H1 (cell line): ENCODE results near the gene PTCHD1. TPM values are rescaled to one million over a fixed set of nuclear protein-coding genes. Genes with fewer than 3 reads are reported as not detected.
A peak's percentile ranks its signal among the peaks of the same experiment; 100 is the strongest.

Experiments
- CTCF ChIA-PET: fragments of 300-600 bp; sonication (Branson Sonifier 250); formaldehyde crosslinking; loops from one replicate; lab custom pipeline; 2021; ENCODE audit not compliant: partially characterized antibody; lab: Charles Lee
- POLR2A ChIA-PET: fragments of 300-600 bp; sonication (Branson Sonifier 250); formaldehyde crosslinking; loops from one replicate; lab custom pipeline; 2021; ENCODE audit warnings: inconsistent platforms; ENCODE audit not compliant: partially characterized antibody; lab: Charles Lee
- DNase-seq, 2 experiments: peaks; one replicate each; pipeline versions ENCODE4 v3.0.0 to v3.0.0-alpha.2; 2010 to 2022; ENCODE audit warnings: low spot score in 2 of 2, low read depth in 1 of 2, mixed read lengths in 1 of 2
- FAIRE-seq: peaks from 2 replicates; lab custom pipeline; 2011; peaks lifted over from hg19 to GRCh38; lab: Jason Lieb, UNC
- H2AFZ ChIP-seq: 2 replicates; pipeline ENCODE4 v1.8.1; 2012; ENCODE audit warnings: low read length, inconsistent platforms
- H2AK5ac ChIP-seq: 2 replicates; pipeline ENCODE4 v1.6.1; 2013; ENCODE audit warnings: low read depth, low read length
- H2BK120ac ChIP-seq: replicated peaks from 2 replicates; pipeline ENCODE3; 2013; ENCODE audit warnings: low read depth, low read length, inconsistent platforms
- H2BK12ac ChIP-seq: 2 replicates; pipeline ENCODE4 v1.6.1; 2013; ENCODE audit warnings: low read depth, low read length
- H2BK15ac ChIP-seq: 2 replicates; pipeline ENCODE4 v1.6.1; 2013; ENCODE audit warnings: low read length
- H2BK20ac ChIP-seq: 2 replicates; pipeline ENCODE4 v1.6.1; 2013; ENCODE audit warnings: low read length
- H2BK5ac ChIP-seq: 2 replicates; pipeline ENCODE4 v1.6.1; 2013; ENCODE audit warnings: low read depth, low read length
- H3K14ac ChIP-seq: 2 replicates; pipeline ENCODE4 v1.6.1; 2013; ENCODE audit warnings: inconsistent platforms; ENCODE audit not compliant: insufficient read length
- H3K18ac ChIP-seq: 2 replicates; pipeline ENCODE4 v1.6.1; 2013; ENCODE audit warnings: low read length; ENCODE audit errors: extremely low read depth
- H3K23ac ChIP-seq: 2 replicates; pipeline ENCODE4 v1.6.1; 2013; ENCODE audit warnings: inconsistent platforms; ENCODE audit not compliant: insufficient read length
- H3K23me2 ChIP-seq: 2 replicates; pipeline ENCODE4 v1.6.1; 2013; ENCODE audit warnings: low read depth, low read length
- H3K27ac ChIP-seq: 2 replicates; pipeline ENCODE4 v1.6.1; 2011; ENCODE audit warnings: low read depth, low read length, inconsistent platforms
- H3K27me3 ChIP-seq, 4 experiments: replicated peaks in 1 of 4; 1 replicate in 1 of 4; 2 replicates in 3 of 4; pipeline versions ENCODE4 v1.6.1 to v1.8.1; 2011 to 2013; ENCODE audit warnings: low read length in 3 of 4, mild to moderate bottlenecking in 3 of 4, inconsistent platforms in 2 of 4, mixed read lengths in 2 of 4, moderate library complexity in 1 of 4; ENCODE audit not compliant: control insufficient read depth in 3 of 4, insufficient read depth in 3 of 4; ENCODE audit errors: extremely low read depth in 1 of 4
- H3K36me3 ChIP-seq, 4 experiments: 2 replicates each; pipeline versions ENCODE4 v1.6.1 to v1.8.1; 2011 to 2013; ENCODE audit warnings: mild to moderate bottlenecking in 4 of 4, low read length in 3 of 4, moderate library complexity in 2 of 4, control low read depth in 1 of 4, inconsistent platforms in 1 of 4; ENCODE audit not compliant: insufficient read depth in 4 of 4, control insufficient read depth in 2 of 4
- H3K4ac ChIP-seq: replicated peaks from 2 replicates; pipeline ENCODE3; 2013; ENCODE audit warnings: low read length, low read depth, mixed read lengths, inconsistent platforms; ENCODE audit not compliant: insufficient read length
- H3K4me1 ChIP-seq, 4 experiments: replicated peaks in 1 of 4; 1 replicate in 1 of 4; 2 replicates in 3 of 4; pipeline versions ENCODE4 v1.6.1 to v1.8.1; 2011 to 2013; ENCODE audit warnings: low read length in 3 of 4, inconsistent platforms in 2 of 4, mixed read lengths in 1 of 4; ENCODE audit not compliant: insufficient read depth in 4 of 4, control insufficient read depth in 3 of 4
- H3K4me2 ChIP-seq, 2 experiments: 2 replicates each; pipeline versions ENCODE4 v1.6.1 to v1.8.1; 2011 to 2013; ENCODE audit warnings: low read depth in 2 of 2, low read length in 2 of 2, control low read depth in 1 of 2, inconsistent platforms in 1 of 2, mild to moderate bottlenecking in 1 of 2; ENCODE audit not compliant: insufficient read depth in 1 of 2
- H3K4me3 ChIP-seq, 4 experiments: fragments of 200-600, 300-600 bp in 1 of 4; sonication (generic), shearing (Covaris generic), sonication (Bioruptor Twin) in 1 of 4; 2 replicates each; pipeline versions ENCODE4 v1.5.1 to v1.8.1; 2011 to 2016; ENCODE audit warnings: low read length in 4 of 4, low read depth in 3 of 4, control low read depth in 2 of 4, inconsistent platforms in 2 of 4, mild to moderate bottlenecking in 2 of 4, mixed read lengths in 1 of 4, moderate library complexity in 1 of 4; ENCODE audit not compliant: insufficient read depth in 2 of 4; ENCODE audit errors: extremely low read depth in 1 of 4
- H3K56ac ChIP-seq: replicated peaks from 2 replicates; pipeline ENCODE3; 2013; ENCODE audit warnings: low read depth, mild to moderate bottlenecking, mixed read lengths, low read length, inconsistent platforms; ENCODE audit not compliant: insufficient read length
- H3K79me1 ChIP-seq: 2 replicates; pipeline ENCODE4 v1.6.1; 2013; ENCODE audit warnings: low read depth, low read length, control low read depth
- H3K79me2 ChIP-seq, 2 experiments: 2 replicates each; pipeline versions ENCODE4 v1.6.1 to v1.8.1; 2012 to 2013; ENCODE audit warnings: low read length in 2 of 2, mild to moderate bottlenecking in 2 of 2, inconsistent platforms in 1 of 2; ENCODE audit not compliant: insufficient read depth in 2 of 2, control insufficient read depth in 1 of 2
- H3K9ac ChIP-seq, 4 experiments: replicated peaks in 1 of 4; 1 replicate in 1 of 4; 2 replicates in 3 of 4; pipeline versions ENCODE4 v1.6.1 to v1.8.1; 2011 to 2013; ENCODE audit warnings: low read depth in 3 of 4, low read length in 3 of 4, control low read depth in 2 of 4, mild to moderate bottlenecking in 2 of 4, moderate library complexity in 2 of 4, inconsistent platforms in 1 of 4; ENCODE audit errors: extremely low read depth in 1 of 4
- H3K9me3 ChIP-seq, 2 experiments: 2 replicates each; pipeline versions ENCODE4 v1.6.1 to v1.8.1; 2012 to 2013; ENCODE audit warnings: mild to moderate bottlenecking in 2 of 2, moderate library complexity in 2 of 2, control low read depth in 1 of 2, inconsistent platforms in 1 of 2, low read depth in 1 of 2, low read length in 1 of 2, mixed read lengths in 1 of 2; ENCODE audit not compliant: insufficient read depth in 2 of 2
- H4K20me1 ChIP-seq, 2 experiments: replicated peaks in 1 of 2; 2 replicates each; pipeline versions ENCODE3 to v1.8.1; 2011 to 2013; ENCODE audit warnings: inconsistent platforms in 2 of 2, low read length in 2 of 2, mild to moderate bottlenecking in 1 of 2; ENCODE audit not compliant: insufficient read depth in 2 of 2, control insufficient read depth in 1 of 2
- H4K5ac ChIP-seq: 2 replicates; pipeline ENCODE4 v1.6.1; 2013; ENCODE audit warnings: low read length, low read depth, mixed read lengths, inconsistent platforms; ENCODE audit not compliant: insufficient read length
- H4K8ac ChIP-seq: 2 replicates; pipeline ENCODE4 v1.8.0; 2013; ENCODE audit warnings: mild to moderate bottlenecking, moderate library complexity, low read length, inconsistent platforms; ENCODE audit not compliant: insufficient read depth; ENCODE audit errors: extremely low read depth
- H4K91ac ChIP-seq: replicated peaks from 2 replicates; pipeline ENCODE3; 2013; ENCODE audit warnings: low read length, mixed read lengths, inconsistent platforms; ENCODE audit not compliant: insufficient read length
- HDAC2 ChIP-seq, 2 experiments: fragments of 300-600 bp in 1 of 2; sonication (generic) in 1 of 2; IDR thresholded peaks; 2 replicates each; pipeline ENCODE4 v1.6.1; 2011 to 2012; ENCODE audit warnings: low read depth in 2 of 2, low read length in 2 of 2, mild to moderate bottlenecking in 2 of 2, moderate library complexity in 2 of 2, borderline replicate concordance in 1 of 2, inconsistent platforms in 1 of 2
- KDM4A ChIP-seq: IDR thresholded peaks from one replicate; pipeline ENCODE4 v1.7.1; 2012; ENCODE audit warnings: low read depth, mild to moderate bottlenecking, moderate library complexity, low read length, inconsistent platforms; ENCODE audit not compliant: severe bottlenecking
- POU5F1 ChIP-seq: IDR thresholded peaks from 2 replicates; pipeline ENCODE4 v1.6.1; 2011; ENCODE audit warnings: low read depth, mild to moderate bottlenecking, low read length, moderate library complexity
- WGBS, 2 experiments: shearing (Covaris generic) in 1 of 2; methylation state at CpG; one replicate each; pipeline versions ENCODE4 v1.1.6 to v1.1.7; 2013 to 2015; ENCODE audit warnings: low lambda C conversion rate in 2 of 2, mixed read lengths in 2 of 2, inconsistent platforms in 1 of 2, low coverage in 1 of 2, missing lambda C conversion rate in 1 of 2; ENCODE audit not compliant: insufficient replicate concordance in 2 of 2, insufficient coverage in 1 of 2, insufficient read length in 1 of 2; ENCODE audit errors: extremely low coverage in 1 of 2, missing lambda C conversion rate in 1 of 2; 5-methylcytosine and 5-hydroxymethylcytosine counted together
- polyA plus RNA-seq, 7 experiments: library from polyadenylated mRNA; depleted of rRNA in 3 of 7; stranded (reverse) in 5 of 7; unstranded in 2 of 7; fragments of >200 nt in 5 of 7; fragments of 200-250 nt in 2 of 7; gene quantifications; 1 replicate in 5 of 7; 2 replicates in 1 of 7; 4 replicates in 1 of 7; pipeline versions ENCODE4 v1.2.1 to v1.2.3, GENCODE V29; 2011 to 2013; ENCODE audit warnings: missing spikeins in 2 of 7, mixed read lengths in 2 of 7
- total RNA-seq: library from RNA; stranded (reverse); fragmentation: NEBNext Ultra II Directional; extraction: Animal tissue kit (Norgen Biotek cat#: 25700); gene quantifications from 2 replicates; pipeline ENCODE4 v1.2.1, GENCODE V29; 2021

PTCHD1 gene
- total and polyA plus RNA-seq, 2 of the 8 experiments (the other 6 are each of a cell fraction or from before 2014, with no cell fraction given), result 0.53 to 2.4 TPM

GRCh38 chrX:23332888-23333821 is 1.5 kb upstream of the PTCHD1 start:
- H2BK12ac ChIP-seq, result no peak overlapping the region
- peaks cover 0 to 29% (median 17%) of the 10 kb centered on the region in 4 experiments; a peak in 5 of 7 replicates for H3K27me3 ChIP-seq
- no peak overlapping the region for H4K5ac ChIP-seq
- H3K9me3 ChIP-seq, result no peaks in the 10 kb centered on the region
- peak overlapping the region; percentile 65 for H4K91ac ChIP-seq
- H3K36me3 ChIP-seq, result no peaks in the 10 kb centered on the region
- no peak overlapping the region for H2BK20ac ChIP-seq
- POLR2A ChIA-PET, result no interaction called here
- no peaks in the 10 kb centered on the region for H3K79me2 ChIP-seq
- WGBS, 2 experiments, result 2% methylated on average over 22 of the region's 75 CpGs; no CpG with 5 or more reads in 1 of the 2 experiments
- no peak overlapping the region for H3K23ac ChIP-seq
- DNase-seq (peak in 1 of 2 experiments; percentile 57), FAIRE-seq (no peak)
- peak overlapping the region; percentile 48 to 73 (median 49) for H3K4me3 ChIP-seq
- H3K23me2 ChIP-seq, result peaks cover 20% of the 10 kb centered on the region; the same call in 1 of the 2 replicates
- H2AK5ac ChIP-seq, result no peak overlapping the region
- H2BK15ac ChIP-seq, result no peak overlapping the region
- no peak overlapping the region; the same call in 1 of the 2 replicates for H3K18ac ChIP-seq
- H3K4me2 ChIP-seq, result peak overlapping the region; percentile 83 to 97
- H3K4ac ChIP-seq, result no peak overlapping the region
- peaks cover 0 to 5% (median 1%) of the 10 kb centered on the region in 4 experiments; a peak in 5 of 7 replicates for H3K4me1 ChIP-seq
- no peak overlapping the region for H3K14ac ChIP-seq
- no peaks in the 10 kb centered on the region for H3K79me1 ChIP-seq
- peak overlapping the region in 1 of 4 experiments; percentile 18; a peak in 1 of 7 replicates for H3K9ac ChIP-seq
- TF ChIP-seq KDM4A, result peak; percentile 56
- no peak for TF ChIP-seq HDAC2 (IDR thresholded peaks at IDR 0.05; ENCODE audit: borderline replicate concordance in 1 of 2, low read depth in 2 of 2, low read length in 2 of 2)
- no peak for TF ChIP-seq POU5F1
- no peak overlapping the region for H4K8ac ChIP-seq
- H2AFZ ChIP-seq, result peak overlapping the region; percentile 53; the same call in 1 of the 2 replicates
- no peak overlapping the region for H2BK120ac ChIP-seq
- peak overlapping the region; percentile 35; the same call in 1 of the 2 replicates for H2BK5ac ChIP-seq
- H4K20me1 ChIP-seq, result peaks cover 0 to 2% of the 10 kb centered on the region in 2 experiments
- H3K27ac ChIP-seq, result no peak overlapping the region
- CTCF ChIA-PET, result no interaction called here
- H3K56ac ChIP-seq, result no peak overlapping the region
